Ovary (tissue), 9 donors: ENCODE measurements around the gene PHF21A. TPM values are rescaled to one million over a fixed set of nuclear protein-coding genes. Genes with fewer than 3 reads are reported as not detected.

Source experiments
- DNase-seq, 5 donors: peaks; one replicate each; pipeline ENCODE4 v3.0.0-alpha.2; 2019 to 2020
- H3K27ac ChIP-seq, 2 donors: fragments of 200-600 bp; one replicate each; pipeline versions ENCODE4 v1.5.1 to v1.8.0; 2019 to 2022
- H3K27me3 ChIP-seq: fragments of 200-600 bp; one replicate; pipeline ENCODE4 v1.8.0; 2022
- H3K36me3 ChIP-seq: fragments of 200-600 bp; sonication (generic); one replicate; pipeline ENCODE4 v1.5.1; 2019
- H3K4me1 ChIP-seq: one replicate; pipeline ENCODE4 v1.8.1; 2013; ENCODE audit warnings: mild to moderate bottlenecking, moderate library complexity; ENCODE audit not compliant: insufficient read depth
- H3K4me3 ChIP-seq: fragments of 200-600 bp; sonication (generic); one replicate; pipeline ENCODE4 v1.5.1; 2017
- H3K9me3 ChIP-seq, 2 donors: fragments of 200-600 bp in 1 of 2; sonication (generic) in 1 of 2; one replicate each; pipeline versions ENCODE4 v1.5.1 to v1.8.1; 2013 to 2019; ENCODE audit warnings: mild to moderate bottlenecking in 1 of 2, moderate library complexity in 1 of 2
- EP300 ChIP-seq: sonication (generic); formaldehyde crosslinking; IDR thresholded peaks from one replicate; pipeline ENCODE4 v1.6.1; 2017; ENCODE audit warnings: antibody characterized with exemption
- POLR2A ChIP-seq: fragments of 450-650 bp; IDR thresholded peaks from one replicate; pipeline ENCODE4 v1.6.1; 2017; ENCODE audit warnings: antibody characterized with exemption, mild to moderate bottlenecking, moderate library complexity
- WGBS, 3 donors: extraction: QIAGEN DNeasy Blood & Tissue Kit in 1 of 3; methylation state at CpG; one replicate each; pipeline versions ENCODE4 v1.1.5 to v1.1.7; 2013 to 2017; 5-methylcytosine and 5-hydroxymethylcytosine counted together
- intact Hi-C, 4 donors: fragments of 100-400 bp; cut with DNase I; formaldehyde crosslinking; loops; one replicate each; pipeline versions ENCODE4 v1.11.0 to v1.15.1; 2022 to 2023
- polyA plus RNA-seq, 2 donors: library from polyadenylated mRNA; stranded (reverse); fragments of 200-250 nt in 1 of 2; fragments of 350-450 nt in 1 of 2; fragmentation: Illumina TruSeq in 1 of 2; extraction: RNeasy Lipid Tissue Mini Kit (QIAGEN cat#74804) in 1 of 2; gene quantifications; one replicate each; pipeline ENCODE4 v1.2.3, GENCODE V29; 2013 to 2014
- total RNA-seq, 7 donors: library from RNA; depleted of rRNA in 2 of 7; stranded (reverse); fragments of >200 nt in 2 of 7; fragmentation: NEBNext Ultra II Directional in 3 of 7; extraction: Animal tissue kit (Norgen Biotek cat#: 25700) in 3 of 7; gene quantifications; one replicate each; pipeline versions ENCODE4 v1.1.0 to v1.2.4, GENCODE V29; 2016 to 2023
- TF ChIP-seq, protein P1 (sequence below), 3 donors: fragments of 450-650 bp in 2 of 3; fragments of 200-600 bp in 1 of 3; IDR thresholded peaks; one replicate each; pipeline versions ENCODE4 v1.5.1 to v1.8.0; 2016 to 2022; ENCODE audit warnings: antibody characterized with exemption in 3 of 3, mild to moderate bottlenecking in 1 of 3
- donor health status: DM: no; HTN: no; CAD: no; lungs with moderate emphysema.
- donor health status: DM: no; HTN: no; CAD: no.
- donor health status: Bipolar disorder and iron deficiency.
- donor health status: DM: yes; HTN: yes; CAD: no.
- donor health status: DM: no; HTN: no; CAD: no.
- donor health status: DM: yes; HTN: yes; CAD: no.

PHF21A gene
- total and polyA plus RNA-seq, 9 donors = 20.6 to 76.0 (median 58.2) TPM

DNA sequence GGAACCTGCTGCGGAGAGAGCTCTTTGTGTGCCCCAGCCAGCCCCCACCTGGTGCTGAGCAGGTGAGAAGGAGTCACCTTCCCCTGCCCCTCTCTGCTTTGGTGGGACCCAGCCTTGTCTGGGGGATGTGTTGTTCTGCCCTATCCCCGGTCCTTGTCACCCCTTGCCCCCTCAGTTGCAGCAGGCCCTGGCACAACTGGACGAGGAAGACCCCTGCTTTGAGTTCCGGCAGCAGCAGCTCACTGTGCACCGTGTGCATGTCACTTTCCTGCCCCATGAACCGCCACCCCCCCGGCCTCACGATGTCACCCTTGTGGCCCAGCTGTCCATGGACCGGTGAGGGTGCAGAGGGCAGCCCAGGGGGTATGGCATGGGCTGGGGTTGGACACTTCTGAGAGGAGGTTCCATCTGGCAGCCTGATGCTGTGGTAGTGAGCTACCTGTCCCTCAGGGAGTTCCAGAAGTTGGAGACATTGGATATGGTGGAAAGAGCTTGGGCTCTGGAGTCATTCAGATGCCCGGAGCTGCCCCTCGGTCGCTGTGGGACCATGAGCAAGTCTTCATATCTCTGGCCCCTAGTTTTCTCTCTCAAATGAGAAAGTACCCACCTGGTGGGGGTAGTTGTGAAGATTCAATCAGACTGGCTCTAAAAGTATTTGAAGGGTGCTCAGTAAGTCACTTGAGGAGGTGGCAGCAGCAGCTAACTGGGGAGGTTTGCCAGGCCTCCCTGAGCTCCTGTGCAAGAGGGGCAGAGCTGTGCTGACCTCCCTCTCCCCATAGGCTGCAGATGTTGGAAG is 194.5 kb downstream of the PHF21A start:
- peak in 2 of 5 donors; percentile 17 to 22 for DNase-seq
- TF ChIP-seq EP300 = no peak
- TF ChIP-seq, protein P1, sequence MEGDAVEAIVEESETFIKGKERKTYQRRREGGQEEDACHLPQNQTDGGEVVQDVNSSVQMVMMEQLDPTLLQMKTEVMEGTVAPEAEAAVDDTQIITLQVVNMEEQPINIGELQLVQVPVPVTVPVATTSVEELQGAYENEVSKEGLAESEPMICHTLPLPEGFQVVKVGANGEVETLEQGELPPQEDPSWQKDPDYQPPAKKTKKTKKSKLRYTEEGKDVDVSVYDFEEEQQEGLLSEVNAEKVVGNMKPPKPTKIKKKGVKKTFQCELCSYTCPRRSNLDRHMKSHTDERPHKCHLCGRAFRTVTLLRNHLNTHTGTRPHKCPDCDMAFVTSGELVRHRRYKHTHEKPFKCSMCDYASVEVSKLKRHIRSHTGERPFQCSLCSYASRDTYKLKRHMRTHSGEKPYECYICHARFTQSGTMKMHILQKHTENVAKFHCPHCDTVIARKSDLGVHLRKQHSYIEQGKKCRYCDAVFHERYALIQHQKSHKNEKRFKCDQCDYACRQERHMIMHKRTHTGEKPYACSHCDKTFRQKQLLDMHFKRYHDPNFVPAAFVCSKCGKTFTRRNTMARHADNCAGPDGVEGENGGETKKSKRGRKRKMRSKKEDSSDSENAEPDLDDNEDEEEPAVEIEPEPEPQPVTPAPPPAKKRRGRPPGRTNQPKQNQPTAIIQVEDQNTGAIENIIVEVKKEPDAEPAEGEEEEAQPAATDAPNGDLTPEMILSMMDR (IDR thresholded peaks at IDR 0.05) = no peak
- no peak for TF ChIP-seq POLR2A
- no peaks in the 10 kb centered on the region for H3K27me3 ChIP-seq
- no peak overlapping the region for H3K27ac ChIP-seq
- peaks cover 2% of the 10 kb centered on the region for H3K4me1 ChIP-seq
- intact Hi-C loops = no loop called here
- WGBS, 3 donors = 84 to 90% (median 90%) methylated on average over 12 of the region's 12 CpGs
- H3K36me3 ChIP-seq = no peaks in the 10 kb centered on the region
- H3K9me3 ChIP-seq = no peaks in the 10 kb centered on the region
- H3K4me3 ChIP-seq = no peak overlapping the region

DNA sequence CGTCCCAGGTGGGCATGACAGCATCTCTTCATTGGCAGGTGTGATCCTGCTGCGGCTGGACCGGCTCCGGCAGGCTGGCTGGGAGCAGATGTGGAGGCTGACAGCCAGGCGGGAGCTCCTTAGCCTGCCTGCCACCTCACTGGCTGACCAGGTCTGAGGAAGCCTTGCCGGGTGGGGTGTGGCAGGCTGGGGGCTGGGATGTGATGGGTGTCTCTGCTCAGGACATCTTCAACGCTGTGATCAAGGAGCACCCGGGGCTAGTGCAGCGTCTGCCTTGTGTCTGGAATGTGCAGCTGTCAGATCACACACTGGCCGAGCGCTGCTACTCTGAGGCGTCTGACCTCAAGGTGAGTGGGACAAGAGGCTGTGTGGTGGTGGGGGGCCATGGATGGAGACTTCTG is 195.3 kb downstream of the PHF21A start:
- intact Hi-C loops = no loop called here
- peak in 2 of 5 donors; percentile 13 to 15 for DNase-seq
- Histone ChIP-seq H3K27me3 (no peaks in the 10 kb centered on the region), H3K9me3 (no peaks in the 10 kb centered on the region), H3K36me3 (no peaks in the 10 kb centered on the region), H3K27ac (no peak overlapping the region), H3K4me3 (no peak overlapping the region), H3K4me1 (peaks cover 2% of the 10 kb centered on the region)
- 46 to 64% (median 55%) methylated on average over 12 of the region's 12 CpGs for WGBS, 3 donors
- TF ChIP-seq POLR2A (no peak), EP300 (no peak)
- TF ChIP-seq, protein P1 (IDR thresholded peaks at IDR 0.05) = no peak

DNA sequence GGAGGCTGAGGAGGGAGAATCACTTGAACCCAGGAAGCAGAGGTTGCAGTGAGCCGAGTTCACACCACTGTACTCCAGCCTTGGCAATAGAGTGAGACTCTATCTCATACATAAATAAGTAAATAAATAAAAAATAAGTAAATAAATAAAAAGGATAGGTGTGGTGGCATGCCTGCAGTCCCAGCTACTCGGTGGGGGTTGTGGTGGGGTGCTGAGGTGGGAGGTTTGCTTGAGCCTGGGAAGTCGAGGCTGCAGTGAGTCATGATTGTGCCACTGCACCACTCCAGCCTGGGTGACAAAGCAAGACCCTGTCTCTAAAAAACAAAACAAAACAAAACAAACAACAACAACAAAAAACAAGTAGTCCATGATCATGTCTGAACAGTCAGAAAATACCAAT is 195.7 kb downstream of the PHF21A start:
- Histone ChIP-seq H3K4me1 (peaks cover 2% of the 10 kb centered on the region), H3K27me3 (no peaks in the 10 kb centered on the region), H3K9me3 (no peaks in the 10 kb centered on the region), H3K36me3 (no peaks in the 10 kb centered on the region), H3K4me3 (no peak overlapping the region), H3K27ac (no peak overlapping the region)
- WGBS, 3 donors = 83 to 92% (median 89%) methylated on average over 3 of the region's 3 CpGs
- intact Hi-C loops = no loop called here
- TF ChIP-seq POLR2A (no peak), EP300 (no peak)
- TF ChIP-seq, protein P1 (IDR thresholded peaks at IDR 0.05) = no peak
- DNase-seq = no peak

DNA sequence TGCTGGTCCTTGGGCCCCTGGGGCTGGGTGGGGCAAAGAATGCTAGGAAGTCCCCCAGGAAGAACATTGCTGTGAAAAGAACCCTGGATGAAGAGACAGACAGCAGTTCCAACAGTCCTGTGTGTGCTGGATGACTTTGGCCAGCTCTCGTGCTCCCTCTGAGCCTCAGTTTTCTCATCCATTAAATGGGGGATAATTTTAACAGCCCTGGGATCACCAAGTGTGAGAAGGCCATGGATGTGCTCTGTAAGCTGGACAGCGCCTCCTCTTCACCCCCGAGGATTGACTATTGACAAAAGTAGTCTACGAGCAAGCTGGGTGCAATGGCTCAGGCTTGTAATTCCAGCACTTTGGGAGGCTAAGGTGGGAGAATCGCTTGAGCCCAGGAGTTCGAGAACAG is 196.3 kb downstream of the PHF21A start:
- TF ChIP-seq, protein P1 (IDR thresholded peaks at IDR 0.05) = no peak
- TF ChIP-seq EP300 = no peak
- TF ChIP-seq POLR2A = no peak
- 90 to 92% (median 91%) methylated on average over 6 of the region's 6 CpGs for WGBS, 3 donors
- H3K9me3 ChIP-seq = no peaks in the 10 kb centered on the region
- no peaks in the 10 kb centered on the region for H3K27me3 ChIP-seq
- no peak overlapping the region for H3K27ac ChIP-seq
- no peak overlapping the region for H3K4me3 ChIP-seq
- no peaks in the 10 kb centered on the region for H3K36me3 ChIP-seq
- H3K4me1 ChIP-seq = peaks cover 2% of the 10 kb centered on the region
- intact Hi-C loops = no loop called here
- DNase-seq = no peak
